K562 (cell line): ENCODE data around the gene TMTC4. TPM values are rescaled to one million over a fixed set of nuclear protein-coding genes. Genes with fewer than 3 reads are reported as not detected.

Experiments used
- ATAC-seq: fragments of 200-7000 bp; cut with Tn5 transposase; 3 replicates; pipeline ENCODE4 v1.9.1; 2020; ENCODE audit warnings: moderate library complexity
- BruUV-seq: library from RNA; stranded (reverse); fragments of 400-500 nt; replicated peaks from 2 replicates; lab custom pipeline; 2021; lab: Mats Ljungman, UMichigan
- CTCF ChIA-PET: fragments of 300-600 bp; formaldehyde crosslinking; extraction: SDS; loops from one replicate; lab custom pipeline; 2021; ENCODE audit warnings: low intra/inter-chr PET ratio; lab: Yijun Ruan, JAX
- POLR2A ChIA-PET: fragments of 300-600, 350-650 bp; sonication (Branson Sonifier 250); formaldehyde crosslinking; extraction: SDS; loops from one replicate; lab custom pipeline; 2021; ENCODE audit warnings: antibody characterized with exemption, inconsistent platforms; lab: Yijun Ruan, JAX
- DNase-seq, 4 experiments: peaks; one replicate each; pipeline versions ENCODE4 v3.0.0 to v3.0.0-alpha.2; 2011 to 2018; ENCODE audit warnings: low spot score in 3 of 4, mixed read lengths in 3 of 4; ENCODE audit errors: extremely low read depth in 1 of 4
- FAIRE-seq: peaks from 2 replicates; lab custom pipeline; 2011; peaks lifted over from hg19 to GRCh38; lab: Jason Lieb, UNC
- H2AFZ ChIP-seq: 2 replicates; pipeline ENCODE4 v1.6.0; 2011; ENCODE audit warnings: low read depth, low read length, control low read depth, inconsistent platforms
- H3K27ac ChIP-seq: fragments of 200-600 bp; 3 replicates; pipeline ENCODE4 v1.8.0; 2011; ENCODE audit warnings: low read depth, mild to moderate bottlenecking, control low read depth, inconsistent platforms, low read length, moderate library complexity, mixed read lengths; ENCODE audit errors: extremely low read depth
- H3K27me3 ChIP-seq, 2 experiments: fragments of 300-600 bp in 1 of 2; 2 replicates in 1 of 2; 3 replicates in 1 of 2; pipeline versions ENCODE4 v1.6.0 to v1.8.0; 2011; ENCODE audit warnings: inconsistent platforms in 2 of 2, low read length in 2 of 2, mild to moderate bottlenecking in 1 of 2, mixed read lengths in 1 of 2, moderate library complexity in 1 of 2; ENCODE audit not compliant: control insufficient read depth in 2 of 2, insufficient read depth in 2 of 2
- H3K36me3 ChIP-seq: fragments of 300-600 bp; 3 replicates; pipeline ENCODE4 v1.8.0; 2011; ENCODE audit warnings: mild to moderate bottlenecking, low read length, inconsistent platforms; ENCODE audit not compliant: control insufficient read depth, insufficient read depth
- H3K4me1 ChIP-seq, 2 experiments: fragments of 200-600 bp in 1 of 2; replicated peaks in 1 of 2; 2 replicates in 1 of 2; 3 replicates in 1 of 2; pipeline versions ENCODE4 v1.5.1 to v1.8.0; 2011; ENCODE audit warnings: inconsistent platforms in 2 of 2, low read length in 2 of 2, mild to moderate bottlenecking in 1 of 2, mixed read lengths in 1 of 2, moderate library complexity in 1 of 2; ENCODE audit not compliant: control insufficient read depth in 2 of 2, insufficient read depth in 2 of 2
- H3K4me2 ChIP-seq: 2 replicates; pipeline ENCODE4 v1.6.1; 2011; ENCODE audit warnings: low read length, control low read depth, inconsistent platforms, mixed read lengths; ENCODE audit not compliant: insufficient read depth
- H3K4me3 ChIP-seq: fragments of 200-600 bp; sonication (generic), shearing (Covaris generic); 2 replicates; pipeline ENCODE4 v1.5.1; 2016; ENCODE audit warnings: control low read depth, inconsistent platforms
- H3K79me2 ChIP-seq: fragments of 200-600 bp; 3 replicates; pipeline ENCODE4 v1.8.0; 2011; ENCODE audit warnings: low read length, inconsistent platforms; ENCODE audit not compliant: control insufficient read depth, insufficient read depth
- H3K9ac ChIP-seq, 2 experiments: 2 replicates each; pipeline versions ENCODE4 v1.6.0 to v1.6.1; 2011; ENCODE audit warnings: low read depth in 2 of 2, low read length in 2 of 2, control low read depth in 1 of 2, inconsistent platforms in 1 of 2, mild to moderate bottlenecking in 1 of 2, mixed read lengths in 1 of 2; ENCODE audit not compliant: insufficient read depth in 1 of 2
- H3K9me1 ChIP-seq: one replicate; pipeline ENCODE4 v1.6.0; 2011; ENCODE audit warnings: inconsistent platforms, mild to moderate bottlenecking, low read length, moderate library complexity; ENCODE audit not compliant: control insufficient read depth, insufficient read depth
- H3K9me3 ChIP-seq: replicated peaks from 2 replicates; pipeline ENCODE4 v1.5.1; 2011; ENCODE audit warnings: low read depth, low read length, inconsistent platforms; ENCODE audit not compliant: control insufficient read depth, insufficient read depth
- H4K20me1 ChIP-seq: replicated peaks from 2 replicates; pipeline ENCODE4 v1.6.1; 2011; ENCODE audit warnings: low read length, inconsistent platforms, mixed read lengths; ENCODE audit not compliant: control insufficient read depth, insufficient read depth
- ATF2 ChIP-seq: sonication (generic); formaldehyde crosslinking; IDR thresholded peaks from 2 replicates; pipeline ENCODE4 v1.8.1; 2022; ENCODE audit warnings: missing genetic modification reagents
- CEBPG ChIP-seq, 3 experiments: fragments of 200-800 bp in 1 of 3; sonication (Bioruptor generic) in 1 of 3; sonication (generic) in 1 of 3; formaldehyde crosslinking in 1 of 3; IDR thresholded peaks in 2 of 3; conservative IDR thresholded peaks in 1 of 3; 2 replicates each; pipeline versions ENCODE4 v1.6.1 to v1.8.0; 2016 to 2022; ENCODE audit warnings: missing compliant biosample characterization in 2 of 3, missing genetic modification characterization in 2 of 3, mild to moderate bottlenecking in 1 of 3, missing genetic modification reagents in 1 of 3
- E2F1 ChIP-seq: sonication (generic); formaldehyde crosslinking; IDR thresholded peaks from 2 replicates; pipeline ENCODE4 v1.8.1; 2023; ENCODE audit warnings: mild to moderate bottlenecking, missing genetic modification reagents, moderate library complexity
- KAT8 ChIP-seq: fragments of 450-650 bp; IDR thresholded peaks from 2 replicates; pipeline ENCODE4 v1.6.1; 2016; ENCODE audit warnings: low read depth, mild to moderate bottlenecking
- LARP7 ChIP-seq: fragments of 450-650 bp; IDR thresholded peaks from 2 replicates; pipeline ENCODE4 v1.6.1; 2016
- MITF ChIP-seq: IDR thresholded peaks from 2 replicates; pipeline ENCODE4 v1.6.1; 2014; ENCODE audit warnings: antibody characterized with exemption
- PYGO2 ChIP-seq: fragments of 450-650 bp; IDR thresholded peaks from 2 replicates; pipeline ENCODE4 v1.6.1; 2016; ENCODE audit warnings: mild to moderate bottlenecking, missing genetic modification characterization, moderate library complexity, missing compliant biosample characterization
- RBM14 ChIP-seq: fragments of 200-400 bp; formaldehyde crosslinking; IDR thresholded peaks from 2 replicates; pipeline ENCODE4 v1.6.1; 2018; ENCODE audit warnings: low read depth, mild to moderate bottlenecking, low read length, moderate library complexity, borderline replicate concordance; ENCODE audit not compliant: insufficient read depth
- TAF15 ChIP-seq: fragments of 200-400 bp; formaldehyde crosslinking; IDR thresholded peaks from 2 replicates; pipeline ENCODE4 v1.6.1; 2017; ENCODE audit warnings: mild to moderate bottlenecking, low read depth, low read length, moderate library complexity
- ZBTB2 ChIP-seq: fragments of 450-650 bp; IDR thresholded peaks from 2 replicates; pipeline ENCODE4 v1.6.1; 2016; ENCODE audit warnings: antibody characterized with exemption
- ZBTB7A ChIP-seq: IDR thresholded peaks from 2 replicates; pipeline ENCODE4 v1.6.1; 2011; ENCODE audit warnings: low read depth, mild to moderate bottlenecking, low read length, moderate library complexity, borderline replicate concordance; ENCODE audit not compliant: control insufficient read depth
- ZNF518B ChIP-seq: fragments of 250-450 bp; sonication (Bioruptor Pico); IDR thresholded peaks from 2 replicates; pipeline ENCODE4 v1.5.0; 2021; ENCODE audit warnings: mild to moderate bottlenecking, moderate library complexity
- ZNF830 ChIP-seq: fragments of 250-450 bp; sonication (Bioruptor Pico); IDR thresholded peaks from 2 replicates; pipeline ENCODE4 v1.5.0; 2021; ENCODE audit warnings: mild to moderate bottlenecking
- WGBS: fragments of 100-300 bp; shearing (Covaris generic); methylation state at CpG from one replicate; pipeline ENCODE4 v1.1.6; 2016; ENCODE audit warnings: low coverage, mixed read lengths; ENCODE audit not compliant: insufficient coverage; ENCODE audit errors: missing lambda C conversion rate; 5-methylcytosine and 5-hydroxymethylcytosine counted together
- in situ Hi-C: fragments of 300-500 bp; cut with MboI; formaldehyde crosslinking; loops from 4 replicates; pipeline ENCODE4 v1.15.0; 2018; ENCODE audit warnings: inconsistent platforms, mixed read lengths
- intact Hi-C: fragments of 100-400 bp; cut with micrococcal nuclease; formaldehyde crosslinking; loops from 2 replicates; pipeline ENCODE4 v1.14.2; 2022
- polyA plus RNA-seq, 8 experiments: library from polyadenylated mRNA; depleted of rRNA in 4 of 8; stranded (reverse) in 5 of 8; unstranded in 3 of 8; fragments of >200 nt; fragmentation: Nextera tagmentation in 2 of 8; fragmentation: Illumina TruSeq in 1 of 8; extraction: Ambion mirVana in 2 of 8; extraction: Trizol in 1 of 8; gene quantifications; 2 replicates each; pipeline versions ENCODE4 v1.2.1 to v1.2.3, GENCODE V29; 2011 to 2014; ENCODE audit warnings: inconsistent platforms in 1 of 8, missing spikeins in 1 of 8
- total RNA-seq, 7 experiments: library from RNA; depleted of rRNA in 6 of 7; stranded (reverse); fragments of >200 nt in 6 of 7; fragmentation: Illumina TruSeq in 2 of 7; extraction: Trizol in 2 of 7; gene quantifications; 2 replicates each; pipeline versions ENCODE4 v1.2.1 to v1.2.3, GENCODE V29; 2011 to 2021; ENCODE audit warnings: low replicate concordance in 1 of 7

TMTC4 gene
- total and polyA plus RNA-seq, 9 of the 15 experiments (the other 6 are each of a cell fraction or from before 2014, with no cell fraction given), result 3.5 to 16.7 (median 11.8) TPM

GRCh38 chr13:100636441-100636840 is 38.2 kb downstream of the TMTC4 start:
- CTCF ChIA-PET, result no interaction called here
- H2AFZ ChIP-seq, result no peak overlapping the region
- WGBS, result 93% methylated on average over 6 of the region's 7 CpGs
- TF ChIP-seq LARP7 (no peak), E2F1 (no peak), RBM14 (no peak), CEBPG (CRISPR knock-in tag; IDR thresholded peaks at IDR 0.05) (no peak), CEBPG (tag; conservative IDR thresholded peaks at IDR 0.05 in 1 of 2, IDR thresholded peaks at IDR 0.05 in 1 of 2) (no peak), ZBTB7A (no peak), KAT8 (no peak), TAF15 (no peak), ZNF830 (CRISPR knock-in tag) (no peak), PYGO2 (tag) (no peak), MITF (no peak), ATF2 (CRISPR knock-in tag) (no peak), ZBTB2 (no peak), ZNF518B (CRISPR knock-in tag) (no peak)

More at GRCh38 chr13:100636441-100636840, 38.2 kb downstream of the TMTC4 start:
- no peaks in the 10 kb centered on the region for H3K79me2 ChIP-seq
- in situ Hi-C loops (no loop called here), intact Hi-C loops (loop anchor here (5.0 kb wide), 1 partner anchor 64 kb away; no protein-coding TSS in a partner anchor)
- H4K20me1 ChIP-seq, result no peaks in the 10 kb centered on the region
- no peaks in the 10 kb centered on the region for H3K27me3 ChIP-seq
- no peak overlapping the region for H3K9ac ChIP-seq
- H3K36me3 ChIP-seq, result peaks cover 43% of the 10 kb centered on the region; the same call in 1 of the 3 replicates
- H3K9me3 ChIP-seq, result no peaks in the 10 kb centered on the region
- no peak for ATAC-seq
- no peaks in the 10 kb centered on the region for H3K4me1 ChIP-seq
- H3K27ac ChIP-seq, result no peak overlapping the region
- no peak for DNase-seq
- POLR2A ChIA-PET, result no interaction called here
- no peaks in the 10 kb centered on the region for H3K9me1 ChIP-seq
- no peak overlapping the region for H3K4me3 ChIP-seq
- no peak overlapping the region for H3K4me2 ChIP-seq
- no peak for FAIRE-seq
- no TSS peak for BruUV-seq
